ENCODE data around the gene TRIO.

DNA sequence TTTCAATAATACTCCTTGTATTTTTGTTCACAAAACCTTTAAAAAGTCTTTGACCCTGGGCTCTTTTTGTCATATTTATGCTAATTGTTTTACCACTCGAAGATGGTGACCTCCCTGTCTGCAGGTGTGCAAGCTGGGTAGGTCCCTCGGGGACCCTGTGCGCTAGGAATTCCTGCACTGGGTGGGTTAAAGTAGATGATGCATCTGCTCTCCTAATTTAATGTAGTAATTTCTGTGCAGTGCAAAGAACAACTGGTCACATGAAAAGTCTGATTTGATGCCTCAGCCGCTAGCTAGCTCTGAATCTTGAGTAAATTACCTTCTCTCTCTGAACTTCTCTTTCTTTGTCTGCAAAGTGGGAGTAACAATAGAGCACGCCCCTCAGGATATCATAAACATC, 299.4 kb downstream of the TRIO start:
- TF ChIP-seq, protein P1, sequence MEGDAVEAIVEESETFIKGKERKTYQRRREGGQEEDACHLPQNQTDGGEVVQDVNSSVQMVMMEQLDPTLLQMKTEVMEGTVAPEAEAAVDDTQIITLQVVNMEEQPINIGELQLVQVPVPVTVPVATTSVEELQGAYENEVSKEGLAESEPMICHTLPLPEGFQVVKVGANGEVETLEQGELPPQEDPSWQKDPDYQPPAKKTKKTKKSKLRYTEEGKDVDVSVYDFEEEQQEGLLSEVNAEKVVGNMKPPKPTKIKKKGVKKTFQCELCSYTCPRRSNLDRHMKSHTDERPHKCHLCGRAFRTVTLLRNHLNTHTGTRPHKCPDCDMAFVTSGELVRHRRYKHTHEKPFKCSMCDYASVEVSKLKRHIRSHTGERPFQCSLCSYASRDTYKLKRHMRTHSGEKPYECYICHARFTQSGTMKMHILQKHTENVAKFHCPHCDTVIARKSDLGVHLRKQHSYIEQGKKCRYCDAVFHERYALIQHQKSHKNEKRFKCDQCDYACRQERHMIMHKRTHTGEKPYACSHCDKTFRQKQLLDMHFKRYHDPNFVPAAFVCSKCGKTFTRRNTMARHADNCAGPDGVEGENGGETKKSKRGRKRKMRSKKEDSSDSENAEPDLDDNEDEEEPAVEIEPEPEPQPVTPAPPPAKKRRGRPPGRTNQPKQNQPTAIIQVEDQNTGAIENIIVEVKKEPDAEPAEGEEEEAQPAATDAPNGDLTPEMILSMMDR (IDR thresholded peaks at IDR 0.05; ENCODE audit: poor library complexity) = no peak
- no peak for TF ChIP-seq EZH2phosphoT487 (IDR thresholded peaks at IDR 0.05; ENCODE audit: low read depth, severe bottlenecking, unreplicated experiment)
